ENCODE measurements around the gene PDIA2. TPM values are rescaled to one million over a fixed set of nuclear protein-coding genes. Genes with fewer than 3 reads are reported as not detected.
"Not testable (repeated sequence)": the region's sequence is repeated elsewhere in the genome, so short reads cannot be mapped to it uniquely, and the experiment has no call there.

PDIA2 gene
- total RNA-seq, 2 donors from 2014 or later: not detected

DNA sequence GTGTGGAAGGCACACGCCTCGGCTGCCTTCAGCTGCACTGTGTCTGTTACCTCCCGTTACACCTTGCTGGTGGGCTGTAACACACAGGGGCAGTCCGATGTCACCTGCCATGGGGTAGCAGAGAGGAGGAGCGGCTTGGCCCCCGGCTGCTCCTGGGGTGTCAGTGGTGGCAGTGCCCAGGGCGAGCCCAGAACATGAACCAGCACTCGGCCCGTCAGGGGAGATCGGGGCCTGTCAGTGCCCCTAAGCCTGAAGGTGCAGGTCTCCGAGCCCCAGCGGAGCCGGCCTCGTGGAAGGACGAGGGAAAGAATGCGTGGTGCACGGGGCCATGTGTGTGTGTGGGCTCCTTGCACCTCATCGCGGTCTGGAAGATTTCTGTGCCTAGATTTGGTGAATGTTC lies 22.6 kb upstream of the PDIA2 start:
- DNase-seq (ENCODE audit: low spot score in 2 of 2): no peak
- Mint-ChIP-seq H3K27ac (no peak overlapping the region), H3K36me3 (no peaks in the 10 kb centered on the region), H3K9me3 (no peaks in the 10 kb centered on the region)
- ATAC-seq: no peak

DNA sequence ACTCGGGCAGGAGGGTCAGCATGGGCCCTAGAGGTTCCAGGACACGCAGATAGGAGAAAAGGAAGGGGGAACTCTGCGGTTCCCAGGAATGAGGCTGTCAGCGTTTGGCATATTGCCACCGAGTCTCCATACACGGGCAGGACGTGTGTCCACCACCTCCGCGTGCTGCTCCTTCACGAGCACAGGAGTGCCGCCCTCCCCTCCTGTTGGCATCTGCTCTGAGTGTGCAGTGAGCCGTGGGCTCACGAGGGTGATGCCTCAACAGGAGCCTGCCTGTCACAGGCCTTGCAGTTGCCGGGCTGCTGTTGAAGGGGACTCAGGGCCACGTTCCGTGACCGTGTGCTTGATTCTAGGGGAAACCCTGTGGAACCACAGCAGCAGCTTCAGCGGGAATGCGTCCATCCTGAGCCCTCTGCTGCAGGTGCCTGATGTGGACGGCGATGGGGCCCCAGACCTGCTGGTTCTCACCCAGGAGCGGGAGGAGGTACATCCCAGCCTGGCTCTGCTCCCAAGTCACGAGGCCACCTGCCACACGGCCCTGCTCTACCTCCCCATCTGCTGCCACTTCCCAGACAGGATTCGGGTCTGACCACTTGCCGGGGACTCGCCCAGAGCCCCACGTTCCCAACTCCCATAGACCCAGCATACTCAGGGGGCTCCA lies 21.8 kb upstream of the PDIA2 start:
- no peak for ATAC-seq

DNA sequence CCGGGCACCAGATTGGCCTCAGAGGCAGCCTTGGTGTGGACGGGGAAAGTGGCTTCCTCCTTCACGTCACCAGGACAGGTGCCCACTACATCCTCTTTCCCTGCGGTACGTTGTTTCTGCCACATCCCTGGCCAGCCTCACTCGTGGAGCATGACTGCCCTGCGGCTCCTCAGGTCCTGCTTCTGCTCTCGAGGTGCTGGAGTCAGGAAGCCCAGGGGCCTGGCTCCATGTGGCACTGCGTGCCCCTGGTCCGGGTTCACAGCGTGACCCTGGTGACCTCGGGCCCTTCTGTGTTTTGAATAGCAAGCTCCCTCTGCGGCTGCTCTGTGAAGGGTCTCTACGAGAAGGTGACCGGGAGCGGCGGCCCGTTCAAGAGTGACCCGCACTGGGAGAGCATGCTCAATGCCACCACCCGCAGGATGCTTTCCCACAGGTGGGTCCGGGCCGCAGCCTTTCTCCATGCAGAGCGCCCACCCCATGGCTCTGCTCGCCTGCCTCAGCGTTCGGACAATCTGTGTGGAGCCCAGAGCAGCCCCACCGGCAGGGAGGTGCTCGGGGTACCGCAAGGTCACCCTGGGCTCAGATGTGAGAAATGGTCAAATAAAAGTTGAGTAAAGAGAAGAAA lies 20.7 kb upstream of the PDIA2 start:
- no peak for ATAC-seq
- Mint-ChIP-seq H3K36me3 (no peaks in the 10 kb centered on the region), H3K27ac (peak overlapping the region in 1 of 2 donors; percentile 36), H3K9me3 (no peaks in the 10 kb centered on the region)
- DNase-seq (ENCODE audit: low spot score in 2 of 2): no peak

More for the DNA sequence above, 21.8 kb upstream of the PDIA2 start:
- H3K27ac Mint-ChIP-seq: no peak overlapping the region
- DNase-seq (ENCODE audit: low spot score in 2 of 2): no peak
- no peaks in the 10 kb centered on the region for H3K9me3 Mint-ChIP-seq
- no peaks in the 10 kb centered on the region for H3K36me3 Mint-ChIP-seq

DNA sequence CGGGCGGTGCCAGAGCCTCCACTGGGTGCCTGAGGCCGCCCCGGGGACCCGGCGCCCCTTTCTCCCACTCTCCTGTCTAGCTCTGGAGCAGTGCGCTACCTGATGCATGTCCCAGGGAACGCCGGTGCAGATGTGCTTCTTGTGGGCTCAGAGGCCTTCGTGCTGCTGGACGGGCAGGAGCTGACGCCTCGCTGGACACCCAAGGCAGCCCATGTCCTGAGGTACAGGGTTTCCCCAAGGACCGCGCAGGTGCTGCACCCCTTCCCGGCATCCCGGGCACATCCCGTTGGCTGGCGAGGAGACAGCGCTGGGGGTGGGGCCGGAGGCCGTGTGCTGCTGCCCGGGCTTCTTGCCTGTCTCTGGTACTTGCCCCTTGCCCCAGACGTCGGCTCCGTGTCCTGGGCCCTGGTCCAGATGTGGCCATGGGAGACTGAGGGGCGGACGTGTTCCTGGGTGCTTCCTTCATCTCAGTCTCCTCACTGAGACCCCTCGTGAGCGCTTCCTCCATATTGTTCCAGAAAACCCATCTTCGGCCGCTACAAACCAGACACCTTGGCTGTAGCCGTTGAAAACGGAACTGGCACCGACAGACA lies 19.7 kb upstream of the PDIA2 start:
- Mint-ChIP-seq H3K36me3 (no peaks in the 10 kb centered on the region), H3K9me3 (peaks cover 0 to 6% of the 10 kb centered on the region in 2 donors), H3K27ac (no peak overlapping the region)
- no peak for ATAC-seq
- DNase-seq (ENCODE audit: low spot score in 2 of 2): no peak

DNA sequence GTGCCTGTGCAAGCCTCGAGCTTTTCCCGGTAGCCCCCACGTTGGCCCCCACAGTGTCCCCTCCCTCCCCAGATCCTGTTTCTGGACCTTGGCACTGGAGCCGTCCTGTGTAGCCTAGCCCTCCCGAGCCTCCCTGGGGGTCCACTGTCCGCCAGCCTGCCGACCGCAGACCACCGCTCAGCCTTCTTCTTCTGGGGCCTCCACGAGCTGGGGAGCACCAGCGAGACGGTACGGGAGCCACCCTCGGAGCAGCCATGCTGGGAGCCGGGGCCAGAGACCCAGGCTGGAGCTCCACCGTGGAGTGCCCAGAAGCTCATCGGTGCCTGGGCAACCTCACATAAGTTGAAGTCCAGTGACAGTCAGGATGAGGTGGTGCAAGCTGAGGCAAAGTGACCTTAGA lies 19.0 kb upstream of the PDIA2 start:
- no peak for ATAC-seq
- Mint-ChIP-seq H3K36me3 (no peaks in the 10 kb centered on the region), H3K9me3 (peaks cover 0 to 6% of the 10 kb centered on the region in 2 donors), H3K27ac (no peak overlapping the region)
- DNase-seq (ENCODE audit: low spot score in 2 of 2): no peak

DNA sequence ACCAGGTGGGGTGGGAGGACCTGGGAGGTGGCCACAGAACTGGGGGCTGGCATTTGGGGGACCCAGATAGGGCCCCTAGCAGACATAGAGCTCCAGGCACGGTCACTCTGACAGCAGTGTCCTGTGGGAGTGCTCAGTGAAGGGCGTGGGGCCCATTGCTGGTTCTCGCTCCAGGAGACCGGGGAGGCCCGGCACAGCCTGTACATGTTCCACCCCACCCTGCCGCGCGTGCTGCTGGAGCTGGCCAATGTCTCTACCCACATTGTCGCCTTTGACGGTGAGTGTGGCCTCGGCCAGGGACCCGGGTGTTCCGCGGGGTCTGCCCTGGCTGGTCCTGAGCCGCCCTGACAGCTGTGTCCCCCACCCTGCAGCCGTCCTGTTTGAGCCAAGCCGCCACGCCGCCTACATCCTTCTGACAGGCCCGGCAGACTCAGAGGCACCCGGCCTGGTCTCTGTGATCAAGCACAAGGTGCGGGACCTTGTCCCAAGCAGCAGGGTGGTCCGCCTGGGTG lies 18.5 kb upstream of the PDIA2 start:
- ATAC-seq (no peak), DNase-seq (ENCODE audit: low spot score in 2 of 2) (no peak)
- H3K36me3 Mint-ChIP-seq: no peaks in the 10 kb centered on the region
- no peak overlapping the region for H3K27ac Mint-ChIP-seq
- peaks cover 0 to 6% of the 10 kb centered on the region in 2 donors for H3K9me3 Mint-ChIP-seq

DNA sequence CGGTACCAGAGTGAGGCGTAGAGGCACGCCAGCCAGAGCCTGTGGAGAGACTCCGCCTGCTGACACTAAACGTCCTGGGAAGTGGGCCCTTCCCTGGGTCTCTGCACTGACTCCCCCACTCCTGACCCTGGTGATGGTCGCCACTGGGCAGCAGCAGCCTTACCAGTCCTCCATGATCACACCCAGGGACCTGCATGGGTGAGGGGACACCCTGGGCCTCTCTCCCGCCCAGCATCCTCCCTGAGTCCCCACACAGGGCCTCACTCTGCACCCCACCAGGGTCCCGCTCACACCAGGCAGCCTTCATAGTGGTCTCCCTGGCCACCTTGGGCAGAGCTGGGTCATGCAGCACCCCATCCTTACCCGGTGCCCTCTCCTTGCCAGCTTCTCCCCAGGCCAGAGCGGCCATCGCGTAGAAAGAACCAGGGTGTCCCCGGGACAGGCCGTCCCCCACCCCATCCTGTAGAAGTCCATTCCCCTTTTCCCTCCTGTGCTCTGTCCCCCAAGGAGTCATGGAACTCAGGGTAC lies 17.9 kb upstream of the PDIA2 start:
- Mint-ChIP-seq H3K36me3 (no peaks in the 10 kb centered on the region), H3K27ac (no peak overlapping the region), H3K9me3 (peaks cover 0 to 6% of the 10 kb centered on the region in 2 donors)
- no peak for ATAC-seq
- no peak for DNase-seq (ENCODE audit: low spot score in 2 of 2)

DNA sequence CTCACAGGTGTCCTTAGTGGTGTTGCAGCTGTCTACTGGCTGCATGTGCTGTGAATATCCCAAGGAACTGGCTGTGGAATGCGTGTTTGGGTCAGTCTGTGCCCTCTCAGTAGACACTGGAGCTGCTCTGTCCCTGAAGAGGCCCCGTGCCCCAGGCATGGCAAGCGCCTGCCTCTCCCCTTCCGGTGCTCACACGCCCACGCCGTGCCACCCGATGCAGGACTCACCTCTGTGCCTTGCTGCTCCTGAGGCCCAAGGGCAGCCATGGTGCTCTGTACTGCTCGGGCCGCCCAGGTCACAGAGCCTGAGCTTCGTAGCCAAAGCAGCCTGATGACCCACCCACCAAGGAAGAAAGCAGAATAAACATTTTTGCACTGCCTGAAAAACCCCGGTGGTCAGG lies 17.3 kb upstream of the PDIA2 start:
- ATAC-seq (no peak), DNase-seq (ENCODE audit: low spot score in 2 of 2) (no peak)

DNA sequence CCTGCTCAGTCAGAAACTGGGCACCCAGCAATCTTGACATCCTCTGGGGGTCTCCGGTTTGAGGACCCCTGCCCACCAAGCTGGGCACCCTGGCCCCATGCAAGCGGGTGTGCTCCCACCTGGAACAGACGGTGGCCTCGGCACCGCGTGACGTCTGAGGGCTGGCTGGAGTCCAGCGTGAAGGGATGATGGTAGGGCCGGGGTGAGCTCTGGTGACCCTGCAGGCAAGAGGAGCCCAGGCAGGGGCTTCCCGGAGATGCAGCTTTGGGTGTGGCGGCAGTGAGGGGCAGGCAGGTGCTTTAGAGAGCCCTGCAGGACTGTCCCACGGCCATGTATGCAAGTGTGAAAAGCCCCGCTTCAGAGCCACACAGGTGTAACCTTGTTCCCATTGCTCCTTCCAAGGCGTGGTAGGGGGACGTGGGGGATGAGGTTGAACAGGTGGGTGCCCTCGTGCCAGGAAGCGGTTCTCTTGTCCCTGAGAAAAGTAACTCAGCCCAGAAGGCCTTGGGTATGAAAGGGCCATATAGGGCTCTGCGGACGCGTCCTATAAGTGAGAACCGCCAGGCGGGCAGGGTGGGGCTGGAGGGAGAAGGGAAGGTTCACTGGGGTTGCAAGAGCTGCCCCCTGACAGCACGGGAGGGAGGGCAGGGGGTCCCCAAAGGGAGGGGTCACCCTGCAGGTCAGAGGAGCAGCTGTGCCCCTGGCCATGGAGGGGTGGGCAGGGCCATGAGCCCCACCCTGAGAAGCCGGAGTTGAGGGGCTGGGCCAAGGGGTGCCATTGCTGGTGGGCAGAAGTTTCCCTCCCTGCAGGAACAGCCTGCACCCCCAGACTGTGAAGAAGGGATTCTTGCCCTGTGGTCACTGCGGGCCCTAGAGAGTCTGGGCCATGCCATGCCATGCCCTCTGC lies 16.5 kb upstream of the PDIA2 start:
- Mint-ChIP-seq H3K27ac (no peak overlapping the region), H3K36me3 (no peaks in the 10 kb centered on the region), H3K9me3 (peaks cover 0 to 6% of the 10 kb centered on the region in 2 donors)
- no peak for DNase-seq (ENCODE audit: low spot score in 2 of 2)
- ATAC-seq: no peak

More for the DNA sequence above, 17.3 kb upstream of the PDIA2 start:
- H3K27ac Mint-ChIP-seq: no peak overlapping the region
- H3K9me3 Mint-ChIP-seq: peaks cover 0 to 6% of the 10 kb centered on the region in 2 donors
- H3K36me3 Mint-ChIP-seq: no peaks in the 10 kb centered on the region

DNA sequence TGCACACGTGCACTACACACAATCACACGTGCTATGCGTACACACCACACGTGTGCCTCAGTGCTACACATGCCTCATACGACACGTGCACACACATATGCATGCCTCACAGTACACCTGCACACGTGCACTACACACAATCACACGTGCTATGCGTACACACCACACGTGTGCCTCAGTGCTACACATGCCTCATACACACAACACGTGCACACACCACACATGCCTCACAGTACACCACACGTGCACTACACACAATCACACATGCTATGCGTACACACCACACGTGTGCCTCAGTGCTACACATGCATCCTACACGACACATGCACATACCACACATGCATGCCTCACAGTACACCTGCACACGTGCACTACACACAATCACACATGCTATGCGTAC lies 15.4 kb upstream of the PDIA2 start:
- not testable (repeated sequence) for ATAC-seq; H3K9me3 Mint-ChIP-seq; H3K27ac Mint-ChIP-seq; DNase-seq (ENCODE audit: low spot score in 2 of 2); H3K36me3 Mint-ChIP-seq

DNA sequence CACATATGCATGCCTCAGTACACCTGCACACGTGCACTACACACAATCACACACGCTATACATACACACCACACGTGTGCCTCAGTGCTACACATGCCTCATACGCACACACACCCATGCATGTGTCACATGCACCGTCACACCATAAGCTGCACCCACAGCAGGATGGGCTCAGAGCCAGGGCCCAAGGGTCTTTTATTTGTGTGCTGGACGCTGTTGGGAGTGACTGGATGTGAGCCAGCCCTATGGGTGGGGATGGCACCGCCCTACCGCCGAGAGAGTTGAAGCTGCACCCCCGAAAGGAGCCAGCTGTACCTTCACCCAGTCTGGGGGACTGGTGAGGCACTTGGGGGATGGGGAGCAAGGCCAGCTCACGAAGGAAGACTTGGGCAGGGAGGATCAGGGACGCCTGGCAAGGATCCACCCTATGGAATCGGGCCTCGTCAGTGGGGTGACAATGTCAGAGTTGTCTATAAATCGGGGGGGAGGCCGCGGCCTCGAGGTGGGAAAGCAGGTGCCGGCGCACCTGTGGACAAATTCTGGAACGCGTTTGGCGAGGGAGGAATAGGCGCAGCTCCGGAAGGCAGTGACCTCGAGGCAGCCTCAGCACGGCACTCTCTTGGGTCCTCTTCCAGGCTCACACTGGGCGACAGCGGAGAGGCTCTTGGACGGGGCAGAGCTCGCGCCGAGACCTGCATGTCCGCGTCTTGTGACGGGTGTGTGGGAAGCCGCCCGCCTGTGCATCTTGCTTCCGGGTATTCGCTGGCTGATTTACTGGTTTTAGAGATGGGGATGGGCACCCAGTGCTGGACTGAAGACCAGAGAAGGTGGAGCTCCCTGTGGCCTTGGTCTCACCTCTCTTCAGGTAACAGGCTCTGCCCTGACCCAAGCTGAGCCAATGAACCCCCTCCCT lies 14.6 kb upstream of the PDIA2 start:
- Mint-ChIP-seq H3K27ac (no peak overlapping the region), H3K36me3 (no peaks in the 10 kb centered on the region), H3K9me3 (peaks cover 0 to 6% of the 10 kb centered on the region in 2 donors)
- no peak for ATAC-seq
- DNase-seq (ENCODE audit: low spot score in 2 of 2): no peak

DNA sequence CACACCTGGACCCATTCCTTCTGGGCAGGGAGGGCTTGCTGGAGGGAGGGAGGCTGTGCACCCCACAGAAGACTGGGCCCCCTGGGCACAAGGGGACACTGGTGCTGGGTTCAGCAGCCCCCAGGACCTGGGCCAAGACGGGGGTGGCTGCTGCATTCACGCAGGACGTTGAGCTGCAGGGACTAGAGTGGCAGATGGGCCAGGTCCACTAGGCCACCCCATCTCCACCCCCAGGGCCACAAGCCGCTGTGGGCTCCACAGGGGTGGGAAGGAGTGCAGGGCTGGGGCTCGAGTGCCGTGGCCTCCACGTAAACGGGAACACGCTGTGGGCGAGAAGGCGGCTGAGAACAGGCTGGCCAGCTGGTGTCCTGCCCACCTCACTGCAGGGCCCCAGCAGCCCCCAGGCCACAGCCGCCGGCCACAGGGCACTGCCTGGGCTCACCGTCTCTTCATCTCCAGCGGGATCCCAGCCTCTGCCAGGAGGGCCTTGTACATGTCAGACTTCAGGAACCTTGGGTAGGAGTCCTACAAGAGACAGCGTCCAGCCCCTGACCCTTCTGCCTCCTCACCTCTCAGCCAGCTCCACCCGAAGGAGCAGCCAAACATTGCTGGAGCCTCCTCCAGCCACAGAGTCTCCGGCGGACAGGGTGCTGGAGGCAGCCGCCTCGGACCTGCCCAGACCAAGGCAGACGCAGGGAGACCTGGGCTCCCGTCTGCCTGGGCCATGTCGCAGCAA lies 13.7 kb upstream of the PDIA2 start:
- Mint-ChIP-seq H3K27ac (no peak overlapping the region), H3K9me3 (peaks cover 0 to 6% of the 10 kb centered on the region in 2 donors), H3K36me3 (no peaks in the 10 kb centered on the region)
- DNase-seq (ENCODE audit: low spot score in 2 of 2) (no peak), ATAC-seq (no peak)

DNA sequence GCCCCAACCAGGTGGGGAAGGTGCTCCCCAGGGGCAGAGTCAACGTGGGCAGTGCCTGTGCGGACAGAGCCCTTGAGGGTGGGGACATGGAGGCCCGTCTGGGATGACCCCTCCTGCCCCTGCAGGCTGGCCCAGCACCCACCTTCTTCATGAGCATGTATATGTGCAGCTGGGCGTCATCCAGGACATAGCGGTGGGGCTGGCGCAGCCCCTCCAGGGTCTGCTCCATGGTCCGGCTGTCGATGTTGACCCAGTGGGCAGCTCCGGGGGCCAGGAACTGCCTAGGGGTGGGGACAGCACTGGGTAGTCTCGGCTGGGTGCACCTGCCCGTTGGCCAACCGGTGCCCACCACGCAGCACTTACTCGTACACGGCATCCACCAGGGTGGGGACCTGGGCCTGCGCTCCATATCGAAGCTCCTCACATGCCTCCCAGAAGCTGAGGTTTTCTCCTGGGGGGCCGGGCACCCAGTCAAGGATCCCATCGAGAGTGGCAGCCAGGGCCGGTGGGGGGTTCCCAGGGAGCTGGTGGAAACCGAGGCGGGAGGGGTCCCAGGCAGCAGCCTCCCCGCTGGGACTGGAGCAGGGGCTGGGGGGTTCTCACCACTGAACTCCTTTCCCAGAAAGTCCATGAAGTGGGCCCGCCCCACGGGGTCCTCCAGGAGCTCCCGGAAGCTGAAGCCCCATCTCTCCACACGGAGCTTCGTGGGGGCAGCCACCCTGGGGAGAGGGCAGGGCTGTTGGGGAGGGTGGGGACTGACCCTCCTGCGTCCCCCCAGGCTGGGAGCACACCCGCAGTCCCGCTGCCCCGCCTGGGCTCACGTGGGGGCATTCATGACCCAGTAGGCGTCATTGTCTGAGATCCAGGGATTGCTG lies 12.3 kb upstream of the PDIA2 start:
- peaks cover 0 to 6% of the 10 kb centered on the region in 2 donors for H3K9me3 Mint-ChIP-seq
- ATAC-seq (no peak), DNase-seq (ENCODE audit: low spot score in 2 of 2) (no peak)
- no peaks in the 10 kb centered on the region for H3K36me3 Mint-ChIP-seq
- no peak overlapping the region for H3K27ac Mint-ChIP-seq
